Prostate gland (tissue), 2 donors: ENCODE data around the gene MEA1.

Experiments used
- POLR2A ChIP-seq: fragments of 450-650 bp; IDR thresholded peaks from one replicate; pipeline ENCODE4 v1.6.1; 2016; ENCODE audit warnings: antibody characterized with exemption, mild to moderate bottlenecking
- POLR2AphosphoS5 ChIP-seq: sonication (generic); formaldehyde crosslinking; IDR thresholded peaks from one replicate; pipeline ENCODE4 v1.6.1; 2017; ENCODE audit warnings: antibody characterized with exemption
- TF ChIP-seq, protein P1 (sequence below), 4 experiments: fragments of 200-600 bp in 2 of 4; fragments of 450-650 bp in 2 of 4; sonication (generic) in 2 of 4; IDR thresholded peaks; 1 replicate in 3 of 4; 2 replicates in 1 of 4; pipeline ENCODE4 v1.5.1; 2016 to 2019; ENCODE audit warnings: antibody characterized with exemption in 4 of 4, mild to moderate bottlenecking in 2 of 4, moderate library complexity in 2 of 4

DNA sequence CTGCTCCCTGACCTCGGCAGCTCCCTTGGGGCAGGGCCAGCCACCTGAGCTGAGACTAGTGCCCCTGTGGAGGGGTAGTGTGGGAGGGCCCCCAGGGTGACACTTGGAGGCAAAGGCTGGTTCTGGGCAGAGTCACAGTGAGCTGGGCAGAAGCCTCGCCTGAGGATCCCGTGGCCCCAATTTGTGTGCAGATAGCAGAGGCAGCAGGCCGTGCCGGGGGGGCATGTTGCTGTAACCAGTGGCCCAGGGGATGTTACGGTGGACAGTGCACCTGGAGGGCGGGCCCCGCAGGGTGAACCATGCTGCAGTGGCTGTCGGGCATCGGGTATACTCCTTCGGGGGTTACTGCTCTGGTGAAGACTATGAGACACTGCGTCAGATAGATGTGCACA, 3.2 kb upstream of the MEA1 start:
- TF ChIP-seq, protein P1, sequence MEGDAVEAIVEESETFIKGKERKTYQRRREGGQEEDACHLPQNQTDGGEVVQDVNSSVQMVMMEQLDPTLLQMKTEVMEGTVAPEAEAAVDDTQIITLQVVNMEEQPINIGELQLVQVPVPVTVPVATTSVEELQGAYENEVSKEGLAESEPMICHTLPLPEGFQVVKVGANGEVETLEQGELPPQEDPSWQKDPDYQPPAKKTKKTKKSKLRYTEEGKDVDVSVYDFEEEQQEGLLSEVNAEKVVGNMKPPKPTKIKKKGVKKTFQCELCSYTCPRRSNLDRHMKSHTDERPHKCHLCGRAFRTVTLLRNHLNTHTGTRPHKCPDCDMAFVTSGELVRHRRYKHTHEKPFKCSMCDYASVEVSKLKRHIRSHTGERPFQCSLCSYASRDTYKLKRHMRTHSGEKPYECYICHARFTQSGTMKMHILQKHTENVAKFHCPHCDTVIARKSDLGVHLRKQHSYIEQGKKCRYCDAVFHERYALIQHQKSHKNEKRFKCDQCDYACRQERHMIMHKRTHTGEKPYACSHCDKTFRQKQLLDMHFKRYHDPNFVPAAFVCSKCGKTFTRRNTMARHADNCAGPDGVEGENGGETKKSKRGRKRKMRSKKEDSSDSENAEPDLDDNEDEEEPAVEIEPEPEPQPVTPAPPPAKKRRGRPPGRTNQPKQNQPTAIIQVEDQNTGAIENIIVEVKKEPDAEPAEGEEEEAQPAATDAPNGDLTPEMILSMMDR (IDR thresholded peaks at IDR 0.05), result no peak
- TF ChIP-seq POLR2AphosphoS5 (no peak), POLR2A (no peak)
